ENCODE results near the gene SMS. TPM values are rescaled to one million over a fixed set of nuclear protein-coding genes. Genes with fewer than 3 reads are reported as not detected.

The SMS gene
- total RNA-seq, 1 donor from 2014 or later: 172 TPM

GRCh38 chrX:22032084-22032483 is 91.6 kb downstream of the SMS start, which contains the start of gene PHEX:
Gene PHEX, plus strand, starts transcription at chrX:22032325. Its CDS starts 681 bp downstream, at chrX:22033006.
- no peak for DNase-seq (ENCODE audit: low spot score in 2 of 2, unreplicated experiment in 2 of 2)
- Mint-ChIP-seq H3K27ac (peak within 1 kb of the TSS; percentile 26), H3K4me3 (no peak within 1 kb of the TSS), H3K36me3 (no peaks in the 10 kb centered on the region), H3K9me3 (peaks cover 12% of the 10 kb centered on the region), H3K4me1 (peaks cover 8% of the 10 kb centered on the region), H3K27me3 (ENCODE audit: low read depth) (no peaks in the 10 kb centered on the region)
- no peak for TF ChIP-seq CTCF (IDR thresholded peaks at IDR 0.05; ENCODE audit: unreplicated experiment)

GRCh38 chrX:22032506-22032905 is 92.0 kb downstream of the SMS start:
- H3K9me3 Mint-ChIP-seq: peaks cover 9% of the 10 kb centered on the region
- no peak for TF ChIP-seq CTCF (IDR thresholded peaks at IDR 0.05; ENCODE audit: unreplicated experiment)
- DNase-seq (ENCODE audit: low spot score in 2 of 2, unreplicated experiment in 2 of 2): no peak
- peaks cover 11% of the 10 kb centered on the region for H3K4me1 Mint-ChIP-seq
- H3K27ac Mint-ChIP-seq: peak overlapping the region; percentile 26
- no peak overlapping the region for H3K4me3 Mint-ChIP-seq
- no peaks in the 10 kb centered on the region for H3K27me3 Mint-ChIP-seq (ENCODE audit: low read depth)
- no peaks in the 10 kb centered on the region for H3K36me3 Mint-ChIP-seq

GRCh38 chrX:22033818-22034217 is 93.3 kb downstream of the SMS start:
- H3K36me3 Mint-ChIP-seq: no peaks in the 10 kb centered on the region
- H3K4me1 Mint-ChIP-seq: peaks cover 11% of the 10 kb centered on the region
- no peak for TF ChIP-seq CTCF (IDR thresholded peaks at IDR 0.05; ENCODE audit: unreplicated experiment)
- no peak overlapping the region for H3K27ac Mint-ChIP-seq
- peaks cover 9% of the 10 kb centered on the region for H3K9me3 Mint-ChIP-seq
- H3K4me3 Mint-ChIP-seq: no peak overlapping the region
- no peaks in the 10 kb centered on the region for H3K27me3 Mint-ChIP-seq (ENCODE audit: low read depth)
- no peak for DNase-seq (ENCODE audit: low spot score in 2 of 2, unreplicated experiment in 2 of 2)

- H3K4me3 Mint-ChIP-seq: no peak overlapping the region
- TF ChIP-seq CTCF (IDR thresholded peaks at IDR 0.05; ENCODE audit: unreplicated experiment): no peak
- no peaks in the 10 kb centered on the region for H3K36me3 Mint-ChIP-seq
- H3K4me1 Mint-ChIP-seq: peaks cover 11% of the 10 kb centered on the region
- DNase-seq (ENCODE audit: low spot score in 2 of 2, unreplicated experiment in 2 of 2): no peak
- H3K27ac Mint-ChIP-seq: no peak overlapping the region
- H3K27me3 Mint-ChIP-seq (ENCODE audit: low read depth): no peaks in the 10 kb centered on the region
- peaks cover 3% of the 10 kb centered on the region for H3K9me3 Mint-ChIP-seq
These were observed 94.7 kb downstream of the SMS start for GRCh38 chrX:22035236-22035635.

- Mint-ChIP-seq H3K4me3 (no peak overlapping the region), H3K9me3 (peaks cover 3% of the 10 kb centered on the region), H3K27me3 (ENCODE audit: low read depth) (no peaks in the 10 kb centered on the region), H3K27ac (no peak overlapping the region), H3K4me1 (peaks cover 8% of the 10 kb centered on the region), H3K36me3 (no peaks in the 10 kb centered on the region)
- no peak for DNase-seq (ENCODE audit: low spot score in 2 of 2, unreplicated experiment in 2 of 2)
- no peak for TF ChIP-seq CTCF (IDR thresholded peaks at IDR 0.05; ENCODE audit: unreplicated experiment)
These were observed 96.7 kb downstream of the SMS start for GRCh38 chrX:22037225-22037624.

Data from mesothelial cell of epicardium (in vitro differentiated cells).